Sigmoid colon (tissue), 7 donors: ENCODE data around the gene KIAA0040. TPM values are rescaled to one million over a fixed set of nuclear protein-coding genes. Genes with fewer than 3 reads are reported as not detected.
A peak's percentile ranks its signal among the peaks of the same experiment; 100 is the strongest.

Experiments
- DNase-seq: peaks from one replicate; pipeline ENCODE4 v3.0.0-alpha.2; 2019
- H3K27ac ChIP-seq, 4 donors: fragments of 200-600 bp; sonication (generic); one replicate each; pipeline ENCODE4 v1.5.1; 2016 to 2019; ENCODE audit warnings: mild to moderate bottlenecking in 1 of 4
- H3K27me3 ChIP-seq, 3 donors: fragments of 200-600 bp; sonication (generic); one replicate each; pipeline ENCODE4 v1.5.1; 2019; ENCODE audit warnings: mild to moderate bottlenecking in 1 of 3
- H3K36me3 ChIP-seq, 4 donors: fragments of 200-600 bp; sonication (generic); one replicate each; pipeline ENCODE4 v1.5.1; 2016 to 2019
- H3K4me1 ChIP-seq, 4 donors: fragments of 200-600 bp; sonication (generic); one replicate each; pipeline ENCODE4 v1.5.1; 2017 to 2019
- H3K4me3 ChIP-seq, 4 donors: fragments of 200-600 bp; sonication (generic); one replicate each; pipeline ENCODE4 v1.5.1; 2017 to 2019; ENCODE audit warnings: mild to moderate bottlenecking in 2 of 4, moderate library complexity in 1 of 4
- H3K9me3 ChIP-seq, 4 donors: fragments of 200-600 bp in 3 of 4; sonication (generic) in 3 of 4; one replicate each; pipeline versions ENCODE4 v1.5.1 to v1.6.1; 2013 to 2019
- EP300 ChIP-seq, 4 donors: sonication (generic); formaldehyde crosslinking; IDR thresholded peaks; one replicate each; pipeline ENCODE4 v1.6.1; 2017; ENCODE audit warnings: antibody characterized with exemption in 4 of 4
- POLR2A ChIP-seq, 2 donors: fragments of 450-650 bp; IDR thresholded peaks; one replicate each; pipeline ENCODE4 v1.6.1; 2016; ENCODE audit warnings: antibody characterized with exemption in 2 of 2, mild to moderate bottlenecking in 2 of 2, moderate library complexity in 2 of 2
- POLR2AphosphoS5 ChIP-seq, 4 donors: sonication (generic); formaldehyde crosslinking; IDR thresholded peaks; one replicate each; pipeline ENCODE4 v1.6.1; 2017; ENCODE audit warnings: antibody characterized with exemption in 4 of 4
- WGBS, 2 donors: extraction: QIAGEN DNeasy Blood & Tissue Kit; methylation state at CpG; one replicate each; pipeline ENCODE4 v1.1.7; 2013; 5-methylcytosine and 5-hydroxymethylcytosine counted together
- intact Hi-C: fragments of 100-400 bp; cut with DNase I; formaldehyde crosslinking; loops from one replicate; pipeline ENCODE4 v1.15.1; 2023
- polyA plus RNA-seq, 3 donors: library from polyadenylated mRNA; stranded (reverse); fragments of 200-250 nt; gene quantifications; one replicate each; pipeline ENCODE4 v1.2.3, GENCODE V29; 2013
- total RNA-seq, 4 donors: library from RNA; depleted of rRNA; stranded (reverse); fragments of >200 nt; gene quantifications; one replicate each; pipeline ENCODE4 v1.1.0, GENCODE V29; 2016
- TF ChIP-seq, protein P1 (sequence below), 4 experiments: fragments of 450-650 bp in 3 of 4; fragments of 200-600 bp in 1 of 4; IDR thresholded peaks; one replicate each; pipeline ENCODE4 v1.5.1; 2016 to 2019; ENCODE audit warnings: antibody characterized with exemption in 4 of 4, mild to moderate bottlenecking in 3 of 4, moderate library complexity in 2 of 4
- donor health status: healthy with polysubstance abuse.
- donor health status: Bipolar disorder and iron deficiency.
- donor health status: healthy.

The KIAA0040 gene
- total and polyA plus RNA-seq, 7 donors = 6.6 to 28.2 (median 18.8) TPM

GRCh38 chr1:175131095-175131494, 61.5 kb downstream of the KIAA0040 start:
- peaks cover 0 to 74% (median 66%) of the 10 kb centered on the region in 4 donors for H3K4me1 ChIP-seq

DNA sequence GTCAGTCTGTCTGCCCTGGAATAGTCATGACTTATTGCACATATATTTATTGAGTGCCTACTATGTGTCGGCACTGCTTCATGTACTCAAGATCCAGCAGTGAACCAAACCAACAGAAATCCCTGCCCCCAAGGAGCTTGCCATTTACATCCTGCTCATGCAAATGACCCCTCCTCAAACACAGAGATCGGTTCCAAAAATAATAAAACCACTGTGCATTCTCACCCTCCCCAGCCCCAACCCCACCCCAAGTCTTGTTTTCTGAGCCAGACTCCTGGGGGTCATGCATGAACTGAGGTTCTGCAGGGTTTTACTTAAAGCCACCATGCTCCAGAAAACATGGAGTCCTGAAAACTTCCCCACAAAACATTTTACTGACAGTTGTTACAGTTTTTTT, 61.9 kb downstream of the KIAA0040 start:
- TF ChIP-seq, protein P1, sequence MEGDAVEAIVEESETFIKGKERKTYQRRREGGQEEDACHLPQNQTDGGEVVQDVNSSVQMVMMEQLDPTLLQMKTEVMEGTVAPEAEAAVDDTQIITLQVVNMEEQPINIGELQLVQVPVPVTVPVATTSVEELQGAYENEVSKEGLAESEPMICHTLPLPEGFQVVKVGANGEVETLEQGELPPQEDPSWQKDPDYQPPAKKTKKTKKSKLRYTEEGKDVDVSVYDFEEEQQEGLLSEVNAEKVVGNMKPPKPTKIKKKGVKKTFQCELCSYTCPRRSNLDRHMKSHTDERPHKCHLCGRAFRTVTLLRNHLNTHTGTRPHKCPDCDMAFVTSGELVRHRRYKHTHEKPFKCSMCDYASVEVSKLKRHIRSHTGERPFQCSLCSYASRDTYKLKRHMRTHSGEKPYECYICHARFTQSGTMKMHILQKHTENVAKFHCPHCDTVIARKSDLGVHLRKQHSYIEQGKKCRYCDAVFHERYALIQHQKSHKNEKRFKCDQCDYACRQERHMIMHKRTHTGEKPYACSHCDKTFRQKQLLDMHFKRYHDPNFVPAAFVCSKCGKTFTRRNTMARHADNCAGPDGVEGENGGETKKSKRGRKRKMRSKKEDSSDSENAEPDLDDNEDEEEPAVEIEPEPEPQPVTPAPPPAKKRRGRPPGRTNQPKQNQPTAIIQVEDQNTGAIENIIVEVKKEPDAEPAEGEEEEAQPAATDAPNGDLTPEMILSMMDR (IDR thresholded peaks at IDR 0.05) = no peak
- TF ChIP-seq EP300 (IDR thresholded peaks at IDR 0.05) (no peak), POLR2A (IDR thresholded peaks at IDR 0.05) (no peak), POLR2AphosphoS5 (IDR thresholded peaks at IDR 0.05) (no peak)
- H3K9me3 ChIP-seq = no peaks in the 10 kb centered on the region
- no peaks in the 10 kb centered on the region for H3K27me3 ChIP-seq
- WGBS, 2 donors = 71 to 81% methylated on average over 2 of the region's 2 CpGs
- peaks cover 0 to 74% (median 66%) of the 10 kb centered on the region in 4 donors for H3K4me1 ChIP-seq
- no peaks in the 10 kb centered on the region for H3K36me3 ChIP-seq
- H3K4me3 ChIP-seq = no peak overlapping the region
- peak overlapping the region; percentile 72 to 82 (median 79) for H3K27ac ChIP-seq
- no peak for DNase-seq
- intact Hi-C loops = no loop called here

More at GRCh38 chr1:175131095-175131494, 61.5 kb downstream of the KIAA0040 start:
- no peaks in the 10 kb centered on the region for H3K36me3 ChIP-seq
- no peaks in the 10 kb centered on the region for H3K9me3 ChIP-seq
- WGBS, 2 donors = 71 to 86% methylated on average over 1 of the region's 1 CpG
- no peak for DNase-seq
- peak overlapping the region; percentile 72 to 82 (median 79) for H3K27ac ChIP-seq
- no peaks in the 10 kb centered on the region for H3K27me3 ChIP-seq
- no peak for TF ChIP-seq EP300 (IDR thresholded peaks at IDR 0.05)
- TF ChIP-seq, protein P1 (IDR thresholded peaks at IDR 0.05) = no peak
- TF ChIP-seq POLR2A (IDR thresholded peaks at IDR 0.05) = no peak
- no peak for TF ChIP-seq POLR2AphosphoS5 (IDR thresholded peaks at IDR 0.05)
- intact Hi-C loops = no loop called here
- H3K4me3 ChIP-seq = no peak overlapping the region

DNA sequence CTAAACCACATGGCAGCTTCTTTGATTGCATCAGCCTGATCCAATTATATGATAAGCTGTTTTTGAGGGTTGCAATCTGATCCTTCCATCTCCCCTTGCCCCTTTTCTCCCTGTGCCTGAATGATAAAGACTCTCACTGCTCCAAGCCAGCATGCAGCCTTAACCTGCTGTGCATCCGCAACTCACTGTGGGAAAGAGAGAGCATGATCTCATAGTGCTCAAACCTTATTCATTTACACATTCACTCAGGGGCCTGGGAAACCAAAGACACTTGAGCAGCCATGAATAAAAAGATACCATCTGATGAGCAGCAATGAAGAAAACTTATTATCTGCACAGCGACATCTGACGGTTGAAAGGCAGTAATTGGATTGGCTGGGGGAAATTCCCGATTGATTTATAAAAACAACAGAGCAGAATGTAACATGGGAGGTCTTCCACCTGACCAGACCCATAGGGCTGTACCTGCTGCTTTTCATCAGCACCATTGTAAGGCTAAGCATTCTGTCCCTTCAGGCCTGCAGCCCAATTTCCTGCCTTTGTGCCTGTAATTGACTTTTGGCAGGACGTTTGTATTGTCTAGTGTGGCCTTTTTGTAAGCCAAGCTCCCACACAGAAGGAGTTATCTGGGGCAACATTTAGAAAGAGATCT, 62.5 kb downstream of the KIAA0040 start:
- intact Hi-C loops = loop anchor here (10.0 kb wide), 1 partner anchor 1105 kb away; the partner anchor contains the start of gene RC3H1
- H3K4me3 ChIP-seq = no peak overlapping the region

DNA sequence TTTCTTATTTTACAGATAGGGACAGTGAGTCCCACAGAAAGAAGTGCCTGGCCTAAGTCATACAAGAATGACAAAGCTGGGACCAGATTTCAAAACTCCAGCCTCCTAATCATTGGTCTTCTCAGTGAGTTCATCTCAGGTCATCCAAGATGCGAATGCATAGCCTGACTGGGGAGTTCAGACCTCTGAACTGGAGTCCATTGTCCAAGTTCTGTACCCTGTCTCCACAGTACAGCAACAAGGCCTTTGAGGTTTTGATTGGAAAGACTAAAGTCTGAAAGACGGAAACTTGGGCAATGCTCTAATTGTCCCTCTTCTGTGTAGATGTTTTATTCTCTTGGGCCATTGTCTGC, 63.0 kb downstream of the KIAA0040 start:
- no peak for TF ChIP-seq POLR2A (IDR thresholded peaks at IDR 0.05)
- TF ChIP-seq, protein P1 (IDR thresholded peaks at IDR 0.05) = no peak
- Histone ChIP-seq H3K36me3 (no peaks in the 10 kb centered on the region), H3K27ac (peak overlapping the region; percentile 72 to 82 (median 79)), H3K27me3 (no peaks in the 10 kb centered on the region), H3K4me3 (no peak overlapping the region), H3K9me3 (no peaks in the 10 kb centered on the region), H3K4me1 (peaks cover 0 to 79% (median 66%) of the 10 kb centered on the region in 4 donors)
- WGBS, 2 donors = 81 to 84% methylated on average over 2 of the region's 2 CpGs
- no peak for DNase-seq
- intact Hi-C loops = loop anchor here (10.0 kb wide), 1 partner anchor 1105 kb away; the partner anchor contains the start of gene RC3H1

More for the DNA sequence above, 62.5 kb downstream of the KIAA0040 start:
- WGBS, 2 donors = 72 to 75% methylated on average over 5 of the region's 5 CpGs
- peak overlapping the region; percentile 72 to 82 (median 79) for H3K27ac ChIP-seq
- peaks cover 0 to 75% (median 66%) of the 10 kb centered on the region in 4 donors for H3K4me1 ChIP-seq
- TF ChIP-seq, protein P1 (IDR thresholded peaks at IDR 0.05) = no peak
- TF ChIP-seq POLR2AphosphoS5 (IDR thresholded peaks at IDR 0.05) (no peak), POLR2A (IDR thresholded peaks at IDR 0.05) (no peak), EP300 (IDR thresholded peaks at IDR 0.05) (no peak)
- no peak for DNase-seq
- H3K27me3 ChIP-seq = no peaks in the 10 kb centered on the region
- H3K36me3 ChIP-seq = no peaks in the 10 kb centered on the region
- no peaks in the 10 kb centered on the region for H3K9me3 ChIP-seq
